Measurements from ENCODE around the gene ASXL1.

DNA sequence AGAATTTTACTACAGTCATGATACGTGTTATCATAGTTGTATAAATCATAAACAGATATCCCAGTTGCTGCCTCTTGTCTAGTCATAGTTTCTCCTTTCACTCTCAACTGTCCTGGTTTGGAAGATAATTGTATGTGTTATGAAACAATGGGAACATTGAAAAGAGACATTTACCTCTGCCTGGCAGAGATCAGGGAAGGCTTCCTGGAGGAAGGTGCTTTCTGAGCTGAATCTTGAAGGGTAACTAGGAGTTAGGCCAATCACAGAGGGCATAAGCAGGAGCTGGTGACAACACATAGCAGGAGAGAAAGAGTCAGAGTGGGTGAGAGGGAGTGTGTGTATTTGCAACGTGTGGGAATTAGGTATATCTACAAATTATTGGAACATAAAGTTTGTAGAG, 5.4 kb downstream of the ASXL1 start:
- TF ChIP-seq TAF1 (IDR thresholded peaks at IDR 0.05; ENCODE audit: borderline replicate concordance, low read depth, low read length): no peak
- TF ChIP-seq, protein P1, sequence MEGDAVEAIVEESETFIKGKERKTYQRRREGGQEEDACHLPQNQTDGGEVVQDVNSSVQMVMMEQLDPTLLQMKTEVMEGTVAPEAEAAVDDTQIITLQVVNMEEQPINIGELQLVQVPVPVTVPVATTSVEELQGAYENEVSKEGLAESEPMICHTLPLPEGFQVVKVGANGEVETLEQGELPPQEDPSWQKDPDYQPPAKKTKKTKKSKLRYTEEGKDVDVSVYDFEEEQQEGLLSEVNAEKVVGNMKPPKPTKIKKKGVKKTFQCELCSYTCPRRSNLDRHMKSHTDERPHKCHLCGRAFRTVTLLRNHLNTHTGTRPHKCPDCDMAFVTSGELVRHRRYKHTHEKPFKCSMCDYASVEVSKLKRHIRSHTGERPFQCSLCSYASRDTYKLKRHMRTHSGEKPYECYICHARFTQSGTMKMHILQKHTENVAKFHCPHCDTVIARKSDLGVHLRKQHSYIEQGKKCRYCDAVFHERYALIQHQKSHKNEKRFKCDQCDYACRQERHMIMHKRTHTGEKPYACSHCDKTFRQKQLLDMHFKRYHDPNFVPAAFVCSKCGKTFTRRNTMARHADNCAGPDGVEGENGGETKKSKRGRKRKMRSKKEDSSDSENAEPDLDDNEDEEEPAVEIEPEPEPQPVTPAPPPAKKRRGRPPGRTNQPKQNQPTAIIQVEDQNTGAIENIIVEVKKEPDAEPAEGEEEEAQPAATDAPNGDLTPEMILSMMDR (IDR thresholded peaks at IDR 0.05 in 2 of 3, conservative IDR thresholded peaks at IDR 0.05 in 1 of 3; ENCODE audit: control insufficient read depth in 2 of 3, extremely low read depth in 1 of 3, insufficient read depth in 1 of 3, low read depth in 3 of 3, low read length in 3 of 3): no peak
- no peak for TF ChIP-seq POLR2AphosphoS5 (IDR thresholded peaks at IDR 0.05; ENCODE audit: low read length)
- TF ChIP-seq MTA3 (IDR thresholded peaks at IDR 0.05; ENCODE audit: borderline replicate concordance, low read length): no peak
- no peak for TF ChIP-seq ZNF274 (IDR thresholded peaks at IDR 0.05; ENCODE audit: insufficient read depth, insufficient read length)
- TF ChIP-seq, protein P2, sequence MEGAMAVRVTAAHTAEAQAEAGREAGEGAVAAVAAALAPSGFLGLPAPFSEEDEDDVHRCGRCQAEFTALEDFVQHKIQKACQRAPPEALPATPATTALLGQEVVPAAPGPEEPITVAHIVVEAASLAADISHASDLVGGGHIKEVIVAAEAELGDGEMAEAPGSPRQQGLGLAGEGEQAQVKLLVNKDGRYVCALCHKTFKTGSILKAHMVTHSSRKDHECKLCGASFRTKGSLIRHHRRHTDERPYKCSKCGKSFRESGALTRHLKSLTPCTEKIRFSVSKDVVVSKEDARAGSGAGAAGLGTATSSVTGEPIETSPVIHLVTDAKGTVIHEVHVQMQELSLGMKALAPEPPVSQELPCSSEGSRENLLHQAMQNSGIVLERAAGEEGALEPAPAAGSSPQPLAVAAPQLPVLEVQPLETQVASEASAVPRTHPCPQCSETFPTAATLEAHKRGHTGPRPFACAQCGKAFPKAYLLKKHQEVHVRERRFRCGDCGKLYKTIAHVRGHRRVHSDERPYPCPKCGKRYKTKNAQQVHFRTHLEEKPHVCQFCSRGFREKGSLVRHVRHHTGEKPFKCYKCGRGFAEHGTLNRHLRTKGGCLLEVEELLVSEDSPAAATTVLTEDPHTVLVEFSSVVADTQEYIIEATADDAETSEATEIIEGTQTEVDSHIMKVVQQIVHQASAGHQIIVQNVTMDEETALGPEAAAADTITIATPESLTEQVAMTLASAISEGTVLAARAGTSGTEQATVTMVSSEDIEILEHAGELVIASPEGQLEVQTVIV (IDR thresholded peaks at IDR 0.05; ENCODE audit: borderline replicate concordance, partially characterized antibody): no peak
